DMS153 treated with DMSO at 0.1 percent for 48 hours (cell line): ENCODE data around the gene PELO.
"Not testable (repeated sequence)": the region's sequence is repeated elsewhere in the genome, so short reads cannot be mapped to it uniquely, and the experiment has no call there.

Source experiments
- DNase-seq: peaks from one replicate; lab custom pipeline; 2025; ENCODE audit not compliant: unreplicated experiment; lab: John Stamatoyannopoulos, UW

PELO gene

GRCh38 chr5:52800394-52801213 lies 12.9 kb downstream of the PELO start:
- no peak for DNase-seq

- DNase-seq, result no peak
Observed at GRCh38 chr5:52801329-52801728, 13.6 kb downstream of the PELO start.

GRCh38 chr5:52802272-52802973 lies 14.7 kb downstream of the PELO start:
- no peak for DNase-seq

- no peak for DNase-seq
Observed at GRCh38 chr5:52802974-52803336, 15.2 kb downstream of the PELO start.

- no peak for DNase-seq
Observed at GRCh38 chr5:52804387-52804791, 16.7 kb downstream of the PELO start.

- DNase-seq, result no peak
Observed at GRCh38 chr5:52804981-52805380, 17.3 kb downstream of the PELO start.

- no peak for DNase-seq
Observed at GRCh38 chr5:52805615-52806014, 17.9 kb downstream of the PELO start.

- no peak for DNase-seq
Observed at GRCh38 chr5:52807037-52807436, 19.3 kb downstream of the PELO start.

GRCh38 chr5:52807723-52808122 lies 20.0 kb downstream of the PELO start:
- DNase-seq, result no peak

- DNase-seq, result no peak
Observed at GRCh38 chr5:52808316-52808901, 20.7 kb downstream of the PELO start.

GRCh38 chr5:52809884-52810283 lies 22.2 kb downstream of the PELO start:
- DNase-seq, result no peak

- DNase-seq, result no peak
Observed at GRCh38 chr5:52810426-52810825, 22.7 kb downstream of the PELO start.

- no peak for DNase-seq
Observed at GRCh38 chr5:52811067-52811749, 23.5 kb downstream of the PELO start.

- no peak for DNase-seq
Observed at GRCh38 chr5:52814352-52815148, 26.8 kb downstream of the PELO start.

- no peak for DNase-seq
Observed at GRCh38 chr5:52817818-52818217, 30.1 kb downstream of the PELO start.

GRCh38 chr5:52818360-52818759 lies 30.6 kb downstream of the PELO start:
- no peak for DNase-seq

- DNase-seq, result not testable (repeated sequence)
Observed at GRCh38 chr5:52818807-52819206, 31.1 kb downstream of the PELO start.

GRCh38 chr5:52821901-52822300 lies 34.2 kb downstream of the PELO start:
- no peak for DNase-seq

- DNase-seq, result no peak
Observed at GRCh38 chr5:52822437-52822836, 34.7 kb downstream of the PELO start.

GRCh38 chr5:52824827-52825226 lies 37.1 kb downstream of the PELO start:
- no peak for DNase-seq

- DNase-seq, result no peak
Observed at GRCh38 chr5:52825826-52826225, 38.1 kb downstream of the PELO start.
